Measurements from ENCODE around the gene EGFL8. TPM values are rescaled to one million over a fixed set of nuclear protein-coding genes. Genes with fewer than 3 reads are reported as not detected.
"Not testable (repeated sequence)": the region's sequence is repeated elsewhere in the genome, so short reads cannot be mapped to it uniquely, and the experiment has no call there.

Gene EGFL8
- polyA plus RNA-seq, 1 donor from 2014 or later, result not detected

GRCh38 chr6:32190054-32190851 is 25.9 kb downstream of the EGFL8 start, which contains the start of gene PBX2:
Gene PBX2 (minus strand): TSS chr6:32190202. CDS start chr6:32189915, 287 bp downstream.
- Mint-ChIP-seq H3K4me1 (peaks cover 41 to 44% (median 44%) of the 10 kb centered on the region in 3 donors), H3K27me3 (no peaks in the 10 kb centered on the region), H3K9me3 (no peaks in the 10 kb centered on the region), H3K4me3 (peak within 1 kb of the TSS; percentile 93 to 99 (median 96)), H3K27ac (peak within 1 kb of the TSS; percentile 97 to 99 (median 98)), H3K36me3 (peaks cover 3% of the 10 kb centered on the region)

GRCh38 chr6:32190911-32191677 is 26.7 kb downstream of the EGFL8 start:
- Mint-ChIP-seq H3K4me3 (peak overlapping the region; percentile 92 to 99 (median 96)), H3K36me3 (peaks cover 3% of the 10 kb centered on the region), H3K27ac (peak overlapping the region; percentile 96 to 99 (median 96)), H3K27me3 (no peaks in the 10 kb centered on the region), H3K4me1 (peaks cover 38 to 41% (median 40%) of the 10 kb centered on the region in 3 donors), H3K9me3 (no peaks in the 10 kb centered on the region)

GRCh38 chr6:32191696-32192607 is 27.6 kb downstream of the EGFL8 start:
- peaks cover 3% of the 10 kb centered on the region for H3K36me3 Mint-ChIP-seq
- no peaks in the 10 kb centered on the region for H3K9me3 Mint-ChIP-seq
- H3K4me3 Mint-ChIP-seq, result peak overlapping the region; percentile 92 to 99 (median 96)
- H3K27me3 Mint-ChIP-seq, result no peaks in the 10 kb centered on the region
- H3K27ac Mint-ChIP-seq, result peak overlapping the region; percentile 96 to 99 (median 96)
- H3K4me1 Mint-ChIP-seq, result peaks cover 34 to 36% (median 35%) of the 10 kb centered on the region in 3 donors

- Mint-ChIP-seq H3K4me1 (peaks cover 31 to 34% (median 32%) of the 10 kb centered on the region in 3 donors), H3K27me3 (no peaks in the 10 kb centered on the region), H3K36me3 (peaks cover 3% of the 10 kb centered on the region), H3K27ac (peak within 1 kb of the TSS; percentile 96 to 99 (median 96)), H3K9me3 (no peaks in the 10 kb centered on the region), H3K4me3 (peak within 1 kb of the TSS; percentile 92 to 99 (median 96))
These were observed 28.2 kb downstream of the EGFL8 start, which contains the start of gene GPSM3 for GRCh38 chr6:32192608-32193039. Gene GPSM3 (minus strand): TSS chr6:32192643. CDS start chr6:32192513, 130 bp downstream.

GRCh38 chr6:32193096-32193495 is 28.7 kb downstream of the EGFL8 start:
- H3K27ac Mint-ChIP-seq, result peak overlapping the region; percentile 96 to 99 (median 96)
- H3K36me3 Mint-ChIP-seq, H3K27me3 Mint-ChIP-seq, H3K9me3 Mint-ChIP-seq: not testable (repeated sequence)
- H3K4me1 Mint-ChIP-seq, result peaks cover 30 to 34% (median 31%) of the 10 kb centered on the region in 3 donors
- H3K4me3 Mint-ChIP-seq, result peak overlapping the region; percentile 92 to 99 (median 96)

- Mint-ChIP-seq H3K27ac (peak overlapping the region in 2 of 3 donors; percentile 91 to 96), H3K4me3 (peak overlapping the region in 3 of 4 donors; percentile 92 to 99 (median 98)), H3K4me1 (peaks cover 21 to 24% (median 22%) of the 10 kb centered on the region in 3 donors), H3K9me3 (no peaks in the 10 kb centered on the region), H3K27me3 (no peaks in the 10 kb centered on the region), H3K36me3 (peaks cover 3% of the 10 kb centered on the region)
These were observed 30.0 kb downstream of the EGFL8 start for GRCh38 chr6:32194388-32194787.

GRCh38 chr6:32194825-32195651 is 30.6 kb downstream of the EGFL8 start:
- Mint-ChIP-seq H3K27ac (peak overlapping the region; percentile 96 to 100 (median 99)), H3K4me3 (peak overlapping the region; percentile 92 to 99 (median 98)), H3K4me1 (peaks cover 21 to 24% (median 22%) of the 10 kb centered on the region in 3 donors), H3K36me3 (peaks cover 3% of the 10 kb centered on the region), H3K27me3 (no peaks in the 10 kb centered on the region), H3K9me3 (no peaks in the 10 kb centered on the region)

- peaks cover 21 to 24% (median 22%) of the 10 kb centered on the region in 3 donors for H3K4me1 Mint-ChIP-seq
- no peaks in the 10 kb centered on the region for H3K9me3 Mint-ChIP-seq
- H3K36me3 Mint-ChIP-seq, result peaks cover 3% of the 10 kb centered on the region
- peak overlapping the region; percentile 92 to 99 (median 98) for H3K4me3 Mint-ChIP-seq
- peak overlapping the region; percentile 96 to 100 (median 99) for H3K27ac Mint-ChIP-seq
- no peaks in the 10 kb centered on the region for H3K27me3 Mint-ChIP-seq
These were observed 31.2 kb downstream of the EGFL8 start for GRCh38 chr6:32195652-32195901.

GRCh38 chr6:32195902-32196681 is 31.7 kb downstream of the EGFL8 start:
- no peaks in the 10 kb centered on the region for H3K27me3 Mint-ChIP-seq
- peaks cover 21 to 24% (median 22%) of the 10 kb centered on the region in 3 donors for H3K4me1 Mint-ChIP-seq

GRCh38 chr6:32196682-32197616 is 32.6 kb downstream of the EGFL8 start:
- peaks cover 21 to 24% (median 22%) of the 10 kb centered on the region in 3 donors for H3K4me1 Mint-ChIP-seq
- H3K27ac Mint-ChIP-seq, result peak overlapping the region; percentile 96 to 100 (median 99)
- no peaks in the 10 kb centered on the region for H3K9me3 Mint-ChIP-seq
- H3K4me3 Mint-ChIP-seq, result peak overlapping the region; percentile 92 to 99 (median 98)
- no peaks in the 10 kb centered on the region for H3K36me3 Mint-ChIP-seq
- H3K27me3 Mint-ChIP-seq, result no peaks in the 10 kb centered on the region

More at GRCh38 chr6:32195902-32196681, 31.7 kb downstream of the EGFL8 start:
- peak overlapping the region; percentile 96 to 100 (median 99) for H3K27ac Mint-ChIP-seq
- H3K36me3 Mint-ChIP-seq, result peaks cover 3% of the 10 kb centered on the region
- H3K9me3 Mint-ChIP-seq, result no peaks in the 10 kb centered on the region
- H3K4me3 Mint-ChIP-seq, result peak overlapping the region; percentile 92 to 99 (median 98)

GRCh38 chr6:32198345-32198696 is 33.9 kb downstream of the EGFL8 start:
- no peaks in the 10 kb centered on the region for H3K27me3 Mint-ChIP-seq

GRCh38 chr6:32198866-32199265 is 34.5 kb downstream of the EGFL8 start:
- peak overlapping the region in 1 of 3 donors; percentile 70 for H3K27ac Mint-ChIP-seq
- no peaks in the 10 kb centered on the region for H3K27me3 Mint-ChIP-seq
- H3K4me3 Mint-ChIP-seq, result peak overlapping the region in 1 of 4 donors; percentile 92
- H3K9me3 Mint-ChIP-seq, result peaks cover 0 to 2% (median 0%) of the 10 kb centered on the region in 3 donors
- no peaks in the 10 kb centered on the region for H3K36me3 Mint-ChIP-seq
- peaks cover 14 to 19% (median 17%) of the 10 kb centered on the region in 3 donors for H3K4me1 Mint-ChIP-seq

More at GRCh38 chr6:32198345-32198696, 33.9 kb downstream of the EGFL8 start:
- Mint-ChIP-seq H3K27ac (peak overlapping the region in 1 of 3 donors; percentile 96), H3K9me3 (no peaks in the 10 kb centered on the region), H3K4me3 (peak overlapping the region in 2 of 4 donors; percentile 68 to 92), H3K36me3 (no peaks in the 10 kb centered on the region), H3K4me1 (peaks cover 19 to 24% (median 22%) of the 10 kb centered on the region in 3 donors)

All from IgD-negative memory B cell (primary cell).